Motor neuron (in vitro differentiated cells): ENCODE data around the gene SPIN4. TPM values are rescaled to one million over a fixed set of nuclear protein-coding genes. Genes with fewer than 3 reads are reported as not detected.

Source experiments
- ATAC-seq, 8 experiments: fragments of 200-7000 bp; cut with Tn5 transposase; replicated peaks in 6 of 8; 2 replicates each; pipeline ENCODE4 v1.8.0; 2021; ENCODE audit warnings: mild to moderate bottlenecking in 8 of 8, moderate library complexity in 8 of 8
- H3K27ac ChIP-seq, 2 donors: fragments of 250-450 bp; sonication (Bioruptor Pico); 2 replicates each; pipeline ENCODE4 v1.9.0; 2021; ENCODE audit warnings: antibody characterized with exemption in 2 of 2, mild to moderate bottlenecking in 2 of 2, moderate library complexity in 1 of 2
- H3K4me1 ChIP-seq, 2 donors: fragments of 250-450 bp; sonication (Bioruptor Pico); replicated peaks in 1 of 2; 2 replicates each; pipeline ENCODE4 v1.6.1; 2021; ENCODE audit warnings: antibody characterized with exemption in 2 of 2, mild to moderate bottlenecking in 2 of 2, moderate library complexity in 1 of 2
- H3K4me3 ChIP-seq, 5 donors: fragments of 250-450 bp; sonication (Bioruptor Pico); 2 replicates each; pipeline ENCODE4 v1.9.0; 2021; ENCODE audit warnings: antibody characterized with exemption in 5 of 5, mild to moderate bottlenecking in 5 of 5, moderate library complexity in 4 of 5
- WGBS, 10 experiments: fragments of 450-650 bp; shearing (Covaris generic); methylation state at CpG; one replicate each; pipeline ENCODE4 v1.0.0; 2022; 5-methylcytosine and 5-hydroxymethylcytosine counted together
- in situ Hi-C, 9 experiments: fragments of 400-800 bp; cut with MboI; loops; one replicate each; pipeline ENCODE4 v1.15.0; 2021; ENCODE audit warnings: low sequenced_read_pairs in 9 of 9, low pct_unique_long_range_greater_than_20kb in 2 of 9; ENCODE audit not compliant: unreplicated experiment in 9 of 9
- total RNA-seq, 8 experiments: library from RNA; unstranded; fragments of 300-600 nt; gene quantifications; 2 replicates each; pipeline versions ENCODE4 v1.2.3 to v1.2.4, GENCODE V29; 2022

Gene SPIN4
- total RNA-seq, 8 experiments from 2014 or later = 5.1 to 13.2 (median 7.3) TPM

DNA sequence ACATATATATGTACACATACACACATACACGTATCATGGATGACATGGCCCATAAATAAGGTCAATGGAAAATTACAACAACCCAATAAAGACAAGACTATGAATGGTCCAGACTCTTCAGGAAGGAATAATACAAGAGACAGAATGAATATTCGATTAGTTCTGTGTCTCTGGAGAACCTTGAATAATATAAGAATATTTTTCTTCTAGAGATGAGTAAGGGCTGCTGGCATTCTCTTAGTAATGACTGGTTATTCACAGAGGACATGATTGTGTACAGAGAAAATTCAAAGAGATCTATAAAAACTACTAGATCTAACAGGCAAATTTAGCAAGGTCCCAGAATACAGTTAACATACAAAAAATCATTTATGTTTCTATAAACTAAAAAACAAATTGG lies 23.3 kb downstream of the SPIN4 start:
- Histone ChIP-seq H3K27ac (no peak overlapping the region), H3K4me1 (no peaks in the 10 kb centered on the region), H3K4me3 (no peak overlapping the region)
- in situ Hi-C loops = no loop called here
- ATAC-seq = peak in 2 of 8 experiments; percentile 60 to 84
- 0 to 100% (median 25%) methylated on average over 1 to 2 of the region's 2 CpGs; no CpG with 5 or more reads in 6 of the 10 experiments for WGBS, 10 experiments

DNA sequence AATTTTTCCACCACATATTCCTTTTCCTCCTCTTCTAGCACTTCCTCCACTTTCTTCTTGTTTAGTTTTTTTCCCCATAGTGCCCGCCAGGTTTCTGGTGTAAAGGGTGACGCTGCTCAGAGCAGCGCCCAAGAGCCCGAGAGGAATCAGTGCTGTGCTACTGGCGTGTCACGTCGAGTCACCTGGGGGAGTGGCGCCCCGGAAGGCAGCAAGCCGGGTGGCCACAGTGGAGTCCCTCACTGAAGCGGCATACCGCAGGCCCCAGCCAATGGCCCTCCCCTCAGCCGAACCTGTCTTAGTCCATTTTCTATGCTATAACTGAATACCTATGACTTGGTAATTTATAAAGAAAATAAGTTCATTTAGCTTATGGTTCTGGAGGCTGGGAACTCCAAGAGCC lies 51.5 kb downstream of the SPIN4 start:
- WGBS, 10 experiments = 69 to 100% (median 90%) methylated on average over 2 to 8 of the region's 13 CpGs; no CpG with 5 or more reads in 7 of the 10 experiments
- Histone ChIP-seq H3K4me1 (no peaks in the 10 kb centered on the region), H3K27ac (no peak overlapping the region), H3K4me3 (no peak overlapping the region)
- in situ Hi-C loops = no loop called here
- ATAC-seq = no peak
